HFFc6 (cell line): Measurements from ENCODE around the gene SUFU. TPM values are rescaled to one million over a fixed set of nuclear protein-coding genes. Genes with fewer than 3 reads are reported as not detected.

Source experiments
- DNase-seq: peaks from one replicate; pipeline ENCODE4 v3.0.0-alpha.2; 2018
- H3K27ac Mint-ChIP-seq: 2 replicates; pipeline ENCODE4 v1.8.0; 2020; ENCODE audit warnings: mild to moderate bottlenecking, mixed read lengths
- H3K27me3 Mint-ChIP-seq: 2 replicates; pipeline ENCODE4 v1.8.0; 2021; ENCODE audit warnings: mild to moderate bottlenecking, moderate library complexity, mixed read lengths; ENCODE audit not compliant: insufficient read depth
- H3K36me3 Mint-ChIP-seq: 2 replicates; pipeline ENCODE4 v1.8.0; 2021; ENCODE audit warnings: low read depth, mixed read lengths
- H3K4me1 Mint-ChIP-seq: 2 replicates; pipeline ENCODE4 v1.8.0; 2020; ENCODE audit warnings: low read depth, mixed read lengths
- H3K4me3 Mint-ChIP-seq: 2 replicates; pipeline ENCODE4 v1.8.0; 2020; ENCODE audit warnings: mild to moderate bottlenecking, moderate library complexity, mixed read lengths
- H3K9me3 Mint-ChIP-seq: 2 replicates; pipeline ENCODE4 v1.8.0; 2020; ENCODE audit warnings: mild to moderate bottlenecking, mixed read lengths
- CTCF ChIP-seq: fragments of 200-600 bp; sonication (generic); IDR thresholded peaks from 2 replicates; pipeline ENCODE4 v1.5.0; 2021; ENCODE audit warnings: antibody characterized with exemption, mild to moderate bottlenecking
- total RNA-seq, 6 experiments: library from RNA; stranded (reverse); fragmentation: NEBNext Ultra II Directional; extraction: Animal tissue kit (Norgen Biotek cat#: 25700); gene quantifications; 2 replicates in 1 of 6; 3 replicates in 5 of 6; pipeline ENCODE4 v1.2.3, GENCODE V29; 2021

The SUFU gene
- total RNA-seq, 6 experiments from 2014 or later: 12.8 to 16.8 (median 15.2) TPM

- Mint-ChIP-seq H3K4me1 (no peaks in the 10 kb centered on the region), H3K9me3 (no peaks in the 10 kb centered on the region), H3K36me3 (peaks cover 14% of the 10 kb centered on the region; the same call in 1 of the 2 replicates), H3K4me3 (no peak overlapping the region), H3K27ac (no peak overlapping the region), H3K27me3 (no peaks in the 10 kb centered on the region; the same call in none of the 2 replicates)
- no peak for DNase-seq
- no peak for TF ChIP-seq CTCF
Measured at GRCh38 chr10:102485093-102485784, 18.5 kb upstream of the SUFU start.

GRCh38 chr10:102491136-102491535 is 12.6 kb upstream of the SUFU start:
- Mint-ChIP-seq H3K4me3 (no peak overlapping the region), H3K9me3 (no peaks in the 10 kb centered on the region), H3K27ac (no peak overlapping the region), H3K4me1 (peaks cover 14% of the 10 kb centered on the region), H3K27me3 (no peaks in the 10 kb centered on the region; the same call in 1 of the 2 replicates), H3K36me3 (peaks cover 3% of the 10 kb centered on the region; the same call in 1 of the 2 replicates)
- TF ChIP-seq CTCF: no peak
- no peak for DNase-seq

GRCh38 chr10:102492344-102492939 is 11.3 kb upstream of the SUFU start:
- Mint-ChIP-seq H3K36me3 (peaks cover 3% of the 10 kb centered on the region; the same call in 1 of the 2 replicates), H3K4me3 (no peak overlapping the region), H3K4me1 (peaks cover 14% of the 10 kb centered on the region), H3K9me3 (no peaks in the 10 kb centered on the region), H3K27ac (no peak overlapping the region), H3K27me3 (no peaks in the 10 kb centered on the region; the same call in 1 of the 2 replicates)
- TF ChIP-seq CTCF: no peak
- no peak for DNase-seq

- Mint-ChIP-seq H3K27ac (peak overlapping the region; percentile 7; the same call in 1 of the 2 replicates), H3K9me3 (no peaks in the 10 kb centered on the region), H3K4me3 (no peak overlapping the region), H3K36me3 (peaks cover under 1% of the 10 kb centered on the region; the same call in 1 of the 2 replicates), H3K4me1 (peaks cover 14% of the 10 kb centered on the region), H3K27me3 (no peaks in the 10 kb centered on the region; the same call in 1 of the 2 replicates)
- TF ChIP-seq CTCF: no peak
- no peak for DNase-seq
Measured at GRCh38 chr10:102492983-102493382, 10.8 kb upstream of the SUFU start.

GRCh38 chr10:102493771-102494170 is 10.0 kb upstream of the SUFU start:
- no peak for DNase-seq
- H3K4me3 Mint-ChIP-seq: no peak overlapping the region
- H3K27ac Mint-ChIP-seq: no peak overlapping the region
- H3K9me3 Mint-ChIP-seq: no peaks in the 10 kb centered on the region
- no peaks in the 10 kb centered on the region; the same call in 1 of the 2 replicates for H3K27me3 Mint-ChIP-seq
- peaks cover 18% of the 10 kb centered on the region for H3K4me1 Mint-ChIP-seq
- TF ChIP-seq CTCF: no peak
- no peaks in the 10 kb centered on the region for H3K36me3 Mint-ChIP-seq
